HepG2 (cell line): ENCODE data around the gene ALOX5.

Experiments
- ELK4 ChIP-seq: sonication (generic); formaldehyde crosslinking; IDR thresholded peaks from 2 replicates; pipeline ENCODE4 v1.9.0; 2021; ENCODE audit warnings: missing genetic modification reagents, borderline replicate concordance
- EP300 ChIP-seq, 3 experiments: sonication (generic) in 1 of 3; formaldehyde crosslinking in 1 of 3; IDR thresholded peaks; 2 replicates each; pipeline versions ENCODE4 v1.5.1 to v1.6.1; 2011 to 2020; ENCODE audit warnings: low read depth in 2 of 3, low read length in 2 of 3, borderline replicate concordance in 1 of 3, improper control_type of control experiment in 1 of 3, mild to moderate bottlenecking in 1 of 3, missing genetic modification reagents in 1 of 3, moderate library complexity in 1 of 3
- ESRRA ChIP-seq: sonication (generic); formaldehyde crosslinking; IDR thresholded peaks from 2 replicates; pipeline ENCODE4 v1.5.1; 2020; ENCODE audit warnings: mild to moderate bottlenecking, low read depth, missing genetic modification reagents
- GABPA ChIP-seq, 2 experiments: IDR thresholded peaks; 2 replicates each; pipeline ENCODE4 v1.6.1; 2011 to 2016; ENCODE audit warnings: low read depth in 2 of 2, low read length in 1 of 2, missing biosample characterization in 1 of 2, missing genetic modification characterization in 1 of 2
- MTA3 ChIP-seq: sonication (generic); formaldehyde crosslinking; IDR thresholded peaks from 2 replicates; pipeline ENCODE4 v1.4.0; 2020; ENCODE audit warnings: missing genetic modification reagents
- MYC ChIP-seq: sonication (generic); formaldehyde crosslinking; IDR thresholded peaks from 2 replicates; pipeline ENCODE4 v1.9.0; 2021; ENCODE audit warnings: missing genetic modification reagents, borderline replicate concordance
- ZNF253 ChIP-seq: sonication (generic); formaldehyde crosslinking; IDR thresholded peaks from 2 replicates; pipeline ENCODE4 v1.8.0; 2022; ENCODE audit warnings: mild to moderate bottlenecking, missing genetic modification reagents, borderline replicate concordance
- ZNF550 ChIP-seq: sonication (generic); formaldehyde crosslinking; IDR thresholded peaks from 2 replicates; pipeline ENCODE4 v1.4.0; 2020; ENCODE audit warnings: mild to moderate bottlenecking, missing genetic modification reagents, borderline replicate concordance
- ZNF563 ChIP-seq: sonication (generic); formaldehyde crosslinking; IDR thresholded peaks from 2 replicates; pipeline ENCODE4 v1.8.0; 2022; ENCODE audit warnings: mild to moderate bottlenecking, moderate library complexity, missing genetic modification reagents
- TF ChIP-seq, protein P1 (sequence below): sonication (generic); formaldehyde crosslinking; IDR thresholded peaks from 2 replicates; pipeline ENCODE4 v1.9.0; 2022; ENCODE audit warnings: missing genetic modification reagents, mild to moderate bottlenecking, borderline replicate concordance
- TF ChIP-seq, protein P2 (sequence below): sonication (generic); formaldehyde crosslinking; IDR thresholded peaks from 2 replicates; pipeline ENCODE4 v1.5.0; 2020; ENCODE audit warnings: mild to moderate bottlenecking, missing genetic modification reagents, moderate library complexity

GRCh38 chr10:45420453-45421192 lies 46.6 kb downstream of the ALOX5 start:
- TF ChIP-seq EP300 (IDR thresholded peaks at IDR 0.05; ENCODE audit: low read depth in 2 of 2, low read length in 2 of 2) (no peak), EP300 (CRISPR knock-in tag; IDR thresholded peaks at IDR 0.05; ENCODE audit: borderline replicate concordance) (no peak), MTA3 (CRISPR knock-in tag) (no peak), ZNF563 (no peak), GABPA (IDR thresholded peaks at IDR 0.05; ENCODE audit: low read depth, low read length) (no peak), GABPA (CRISPR knock-in tag; IDR thresholded peaks at IDR 0.05; ENCODE audit: low read depth) (no peak), ELK4 (no peak), ZNF550 (CRISPR knock-in tag) (no peak), ZNF253 (CRISPR knock-in tag) (no peak), MYC (CRISPR knock-in tag) (no peak), ESRRA (CRISPR knock-in tag) (no peak)
- TF ChIP-seq, protein P1, sequence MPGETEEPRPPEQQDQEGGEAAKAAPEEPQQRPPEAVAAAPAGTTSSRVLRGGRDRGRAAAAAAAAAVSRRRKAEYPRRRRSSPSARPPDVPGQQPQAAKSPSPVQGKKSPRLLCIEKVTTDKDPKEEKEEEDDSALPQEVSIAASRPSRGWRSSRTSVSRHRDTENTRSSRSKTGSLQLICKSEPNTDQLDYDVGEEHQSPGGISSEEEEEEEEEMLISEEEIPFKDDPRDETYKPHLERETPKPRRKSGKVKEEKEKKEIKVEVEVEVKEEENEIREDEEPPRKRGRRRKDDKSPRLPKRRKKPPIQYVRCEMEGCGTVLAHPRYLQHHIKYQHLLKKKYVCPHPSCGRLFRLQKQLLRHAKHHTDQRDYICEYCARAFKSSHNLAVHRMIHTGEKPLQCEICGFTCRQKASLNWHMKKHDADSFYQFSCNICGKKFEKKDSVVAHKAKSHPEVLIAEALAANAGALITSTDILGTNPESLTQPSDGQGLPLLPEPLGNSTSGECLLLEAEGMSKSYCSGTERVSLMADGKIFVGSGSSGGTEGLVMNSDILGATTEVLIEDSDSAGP (CRISPR knock-in tag): no peak
- TF ChIP-seq, protein P2, sequence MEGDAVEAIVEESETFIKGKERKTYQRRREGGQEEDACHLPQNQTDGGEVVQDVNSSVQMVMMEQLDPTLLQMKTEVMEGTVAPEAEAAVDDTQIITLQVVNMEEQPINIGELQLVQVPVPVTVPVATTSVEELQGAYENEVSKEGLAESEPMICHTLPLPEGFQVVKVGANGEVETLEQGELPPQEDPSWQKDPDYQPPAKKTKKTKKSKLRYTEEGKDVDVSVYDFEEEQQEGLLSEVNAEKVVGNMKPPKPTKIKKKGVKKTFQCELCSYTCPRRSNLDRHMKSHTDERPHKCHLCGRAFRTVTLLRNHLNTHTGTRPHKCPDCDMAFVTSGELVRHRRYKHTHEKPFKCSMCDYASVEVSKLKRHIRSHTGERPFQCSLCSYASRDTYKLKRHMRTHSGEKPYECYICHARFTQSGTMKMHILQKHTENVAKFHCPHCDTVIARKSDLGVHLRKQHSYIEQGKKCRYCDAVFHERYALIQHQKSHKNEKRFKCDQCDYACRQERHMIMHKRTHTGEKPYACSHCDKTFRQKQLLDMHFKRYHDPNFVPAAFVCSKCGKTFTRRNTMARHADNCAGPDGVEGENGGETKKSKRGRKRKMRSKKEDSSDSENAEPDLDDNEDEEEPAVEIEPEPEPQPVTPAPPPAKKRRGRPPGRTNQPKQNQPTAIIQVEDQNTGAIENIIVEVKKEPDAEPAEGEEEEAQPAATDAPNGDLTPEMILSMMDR: no peak
